Astrocyte of the hippocampus (primary cell): ENCODE measurements around the gene SPATA6L.
"Not testable (repeated sequence)": the region's sequence is repeated elsewhere in the genome, so short reads cannot be mapped to it uniquely, and the experiment has no call there.

Experiments
- DNase-seq: peaks from one replicate; pipeline ENCODE4 v3.0.0; 2011; ENCODE audit warnings: low read depth, low spot score

SPATA6L gene

DNA sequence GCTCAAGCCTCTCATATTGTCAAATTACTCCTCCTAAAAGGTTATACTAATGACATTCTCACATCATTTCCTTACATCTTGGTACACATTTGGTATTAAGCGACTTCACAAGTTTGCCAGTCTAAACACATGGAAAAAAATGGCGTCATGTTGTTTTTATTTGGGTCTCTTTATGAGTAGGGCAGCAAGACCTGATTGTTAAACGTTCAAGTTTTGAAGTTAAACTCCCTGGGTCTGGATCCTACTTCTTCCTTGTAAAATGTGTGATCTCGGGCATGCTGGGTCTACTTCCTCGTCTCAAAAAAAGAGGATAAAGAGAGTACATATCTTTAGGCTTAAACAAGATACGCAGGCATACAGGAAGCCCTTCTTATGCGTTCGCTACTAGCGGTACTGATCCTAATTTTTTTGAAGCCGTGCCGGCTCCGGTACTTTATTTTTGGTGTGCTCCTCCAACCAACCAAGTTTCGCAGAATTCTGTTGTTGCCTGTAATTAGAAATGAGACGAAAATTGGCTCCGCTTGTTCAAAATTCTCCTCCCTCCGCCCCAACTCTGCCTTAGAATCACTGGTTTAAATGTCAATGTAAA is 12.5 kb upstream of the SPATA6L start:
- peak; percentile 59 for DNase-seq

DNA sequence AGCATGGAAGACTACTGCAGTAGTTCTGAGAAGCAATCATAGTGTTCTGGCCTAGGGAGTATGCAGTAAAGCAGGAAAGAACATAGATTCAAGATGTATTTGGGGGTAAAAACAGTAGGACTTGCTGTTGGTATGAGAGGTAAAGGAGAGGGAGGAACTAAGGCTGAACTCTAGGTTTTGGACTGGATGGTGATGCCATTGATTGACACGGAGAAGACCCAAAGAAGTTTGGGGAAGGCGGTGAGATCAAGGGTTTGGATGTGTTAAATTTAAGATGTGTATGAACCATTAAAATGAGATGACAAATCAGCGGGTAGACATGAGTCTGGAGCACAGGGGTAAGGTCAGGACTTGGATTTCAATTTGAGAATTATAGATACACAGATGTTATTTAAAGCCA is 11.1 kb upstream of the SPATA6L start:
- no peak for DNase-seq

DNA sequence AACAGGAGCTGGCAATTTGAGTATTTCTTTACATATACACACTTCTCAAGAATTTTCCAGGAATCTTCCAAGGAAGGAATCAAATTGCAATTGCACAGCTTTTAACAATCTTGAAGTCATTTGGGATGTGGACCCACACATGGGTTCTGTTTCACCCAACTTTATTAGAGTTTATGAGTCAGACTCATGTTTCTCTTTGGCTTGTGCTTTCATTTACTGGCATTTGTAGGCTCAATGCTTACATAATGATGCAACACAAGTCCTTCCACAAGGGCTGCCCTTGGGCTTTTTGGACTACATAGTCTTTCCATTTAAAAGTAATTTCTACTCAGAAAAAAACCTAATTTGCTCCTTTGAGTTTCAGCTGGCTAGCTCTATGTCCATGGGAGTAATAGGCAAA is 8.5 kb upstream of the SPATA6L start:
- peak; percentile 54 for DNase-seq

DNA sequence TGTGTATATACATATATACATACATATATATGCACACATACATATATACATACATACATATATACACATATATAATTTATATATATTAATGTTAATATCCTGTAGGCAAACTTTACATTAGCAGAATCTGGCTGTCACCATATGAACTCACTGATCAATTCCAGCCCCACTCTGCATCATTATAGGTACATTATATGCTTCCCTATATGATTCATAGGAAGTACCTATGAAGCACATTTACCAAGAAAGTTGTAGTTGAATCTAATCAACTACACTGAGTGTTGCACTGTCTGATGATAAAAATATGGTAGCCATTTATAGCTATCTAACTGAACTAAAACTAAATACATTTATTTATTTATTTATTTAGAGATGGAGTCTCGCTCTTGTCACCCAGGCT is 5.5 kb upstream of the SPATA6L start:
- DNase-seq: no peak

DNA sequence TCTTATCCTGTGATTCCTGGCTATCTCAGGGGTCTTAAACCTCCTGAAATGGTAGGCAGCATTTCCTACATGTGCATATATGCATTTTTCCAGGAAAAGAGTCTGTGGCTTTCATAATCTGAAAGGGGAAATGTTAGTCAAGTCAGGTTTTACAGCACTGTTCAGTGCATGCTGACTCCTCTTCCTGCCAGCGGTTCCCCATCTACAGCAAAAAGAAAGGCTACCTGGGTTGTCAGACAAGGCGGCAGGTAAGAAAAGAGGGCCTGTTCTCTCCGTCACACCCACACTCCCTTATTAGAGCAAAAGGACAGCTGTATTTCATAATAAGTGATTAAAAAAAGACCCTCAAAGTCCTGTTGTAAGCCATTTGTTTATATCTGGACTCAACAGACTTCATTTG is 4.3 kb upstream of the SPATA6L start:
- no peak for DNase-seq

DNA sequence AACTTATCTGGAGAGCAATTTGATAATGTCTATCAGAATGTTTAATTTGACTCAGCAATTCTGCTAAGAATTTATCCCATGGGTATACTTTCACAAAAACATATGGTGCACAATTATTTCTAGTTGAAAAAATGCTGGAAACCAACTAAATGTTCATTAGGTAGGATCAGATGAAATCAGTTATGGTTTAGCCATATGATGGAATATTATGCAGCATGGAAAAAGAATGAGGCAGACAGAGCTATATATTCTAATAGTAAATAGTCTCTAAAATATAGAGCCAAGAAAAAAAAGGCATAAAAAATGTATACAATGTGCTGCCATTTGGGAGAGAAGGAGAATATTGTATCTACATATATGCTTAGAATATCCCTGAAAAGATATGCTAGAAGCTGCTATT is 3.6 kb upstream of the SPATA6L start:
- no peak for DNase-seq

DNA sequence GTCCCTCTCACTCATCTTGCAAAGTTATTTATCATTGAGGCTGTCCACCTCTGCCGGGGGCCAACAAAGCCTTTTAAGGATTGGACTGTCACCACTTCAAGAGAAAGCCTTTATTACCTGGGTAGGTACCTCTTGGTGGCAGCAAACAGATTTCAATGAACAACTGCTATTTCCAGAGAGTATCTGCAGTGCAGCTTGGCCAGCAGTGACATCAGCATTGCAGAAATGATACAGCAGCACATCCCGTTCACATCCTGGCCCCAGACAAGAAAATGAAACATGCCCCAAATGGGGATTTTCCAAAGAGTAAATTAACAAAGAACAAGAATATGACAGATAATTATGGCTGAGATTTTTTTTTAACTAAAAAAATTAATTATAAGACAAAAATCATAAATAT is 2.3 kb upstream of the SPATA6L start:
- DNase-seq: no peak

DNA sequence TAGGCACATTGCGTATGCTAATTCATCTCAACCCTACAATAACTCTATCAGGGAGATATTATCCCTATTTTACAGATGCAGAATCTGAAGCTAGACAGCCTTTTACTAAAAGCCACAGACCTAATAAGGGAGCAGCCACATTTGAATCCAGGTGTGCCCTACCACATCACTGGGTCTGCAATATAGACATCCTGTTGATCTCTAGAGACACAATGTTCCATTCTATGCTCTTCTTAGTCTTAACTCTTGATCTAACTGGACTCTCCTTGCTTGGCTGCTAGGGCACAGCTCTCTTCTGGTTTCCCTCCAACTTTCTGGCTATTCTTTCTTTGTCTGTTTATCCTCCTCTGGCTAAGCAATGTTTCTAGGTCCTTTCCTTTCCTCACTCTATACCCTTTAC is 1.4 kb upstream of the SPATA6L start:
- no peak for DNase-seq

DNA sequence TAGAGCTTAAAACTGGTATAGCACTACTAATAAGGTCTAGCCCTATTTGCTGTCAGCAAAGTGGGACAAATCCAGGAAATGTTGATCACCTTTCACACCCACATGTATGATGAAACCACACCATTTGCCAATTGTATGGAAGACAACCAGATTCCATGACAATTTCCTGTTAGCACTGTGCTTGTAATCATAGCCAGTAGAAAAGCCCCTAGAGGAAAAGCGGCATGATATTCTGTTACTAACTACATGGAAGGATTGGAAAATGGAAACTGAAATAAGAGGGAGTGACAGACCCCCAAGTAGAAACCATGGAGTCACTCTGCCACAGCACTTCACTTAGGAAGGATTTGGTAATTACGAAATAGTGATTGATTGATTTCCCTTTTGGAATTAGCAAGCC is 923 bp downstream of the SPATA6L start:
- DNase-seq: no peak

DNA sequence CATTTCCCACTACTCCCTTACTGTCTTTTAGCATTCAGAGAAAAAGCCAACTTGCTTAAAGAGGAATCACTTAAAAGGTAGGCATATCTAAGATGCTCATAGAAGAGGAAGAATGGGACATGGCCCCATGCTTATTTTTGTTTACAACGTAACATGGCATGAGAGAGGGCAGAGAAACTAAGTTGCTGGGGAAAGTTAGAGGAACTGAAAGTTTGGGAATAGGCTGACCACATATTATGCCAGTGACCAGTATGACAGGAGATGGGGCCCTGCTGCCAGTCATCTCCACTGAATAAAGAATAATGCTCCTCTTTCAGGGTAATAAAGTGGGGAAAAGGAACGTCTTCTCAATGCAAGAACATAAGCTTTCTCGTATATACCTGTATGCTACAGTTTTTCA is 2.3 kb downstream of the SPATA6L start:
- DNase-seq: no peak

DNA sequence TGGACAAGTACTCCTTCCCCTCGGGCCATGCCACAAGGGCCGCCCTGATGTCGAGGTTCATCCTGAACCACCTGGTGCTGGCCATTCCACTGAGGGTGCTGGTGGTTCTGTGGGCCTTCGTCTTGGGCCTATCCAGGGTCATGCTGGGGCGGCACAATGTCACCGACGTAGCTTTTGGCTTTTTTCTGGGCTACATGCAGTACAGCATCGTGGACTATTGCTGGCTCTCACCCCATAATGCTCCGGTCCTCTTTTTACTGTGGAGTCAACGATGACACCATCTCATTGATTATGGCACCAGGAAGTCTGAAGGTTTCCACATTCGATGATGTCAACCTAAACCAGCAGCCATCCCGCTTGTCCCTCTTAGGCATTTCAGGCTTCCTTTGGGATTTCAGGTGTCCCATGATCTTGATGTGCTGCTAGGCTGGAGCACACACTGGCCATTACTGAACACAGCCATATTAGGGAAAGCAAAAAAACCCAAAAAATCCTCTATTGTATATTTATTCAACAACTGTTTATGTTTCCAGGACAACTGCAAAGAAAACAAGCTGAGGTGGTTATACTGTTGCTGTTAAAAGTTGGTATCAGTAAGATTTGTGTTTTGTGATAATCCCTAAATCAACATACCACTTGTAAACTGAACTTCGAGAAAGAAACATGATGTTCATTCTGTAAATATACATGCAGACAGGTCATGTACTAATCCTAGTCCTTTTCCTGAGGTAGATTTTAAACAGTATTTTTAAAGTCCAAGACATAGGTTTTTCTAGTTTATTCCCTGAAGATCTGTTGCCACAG is 3.1 kb downstream of the SPATA6L start:
- DNase-seq: peak; percentile 16

DNA sequence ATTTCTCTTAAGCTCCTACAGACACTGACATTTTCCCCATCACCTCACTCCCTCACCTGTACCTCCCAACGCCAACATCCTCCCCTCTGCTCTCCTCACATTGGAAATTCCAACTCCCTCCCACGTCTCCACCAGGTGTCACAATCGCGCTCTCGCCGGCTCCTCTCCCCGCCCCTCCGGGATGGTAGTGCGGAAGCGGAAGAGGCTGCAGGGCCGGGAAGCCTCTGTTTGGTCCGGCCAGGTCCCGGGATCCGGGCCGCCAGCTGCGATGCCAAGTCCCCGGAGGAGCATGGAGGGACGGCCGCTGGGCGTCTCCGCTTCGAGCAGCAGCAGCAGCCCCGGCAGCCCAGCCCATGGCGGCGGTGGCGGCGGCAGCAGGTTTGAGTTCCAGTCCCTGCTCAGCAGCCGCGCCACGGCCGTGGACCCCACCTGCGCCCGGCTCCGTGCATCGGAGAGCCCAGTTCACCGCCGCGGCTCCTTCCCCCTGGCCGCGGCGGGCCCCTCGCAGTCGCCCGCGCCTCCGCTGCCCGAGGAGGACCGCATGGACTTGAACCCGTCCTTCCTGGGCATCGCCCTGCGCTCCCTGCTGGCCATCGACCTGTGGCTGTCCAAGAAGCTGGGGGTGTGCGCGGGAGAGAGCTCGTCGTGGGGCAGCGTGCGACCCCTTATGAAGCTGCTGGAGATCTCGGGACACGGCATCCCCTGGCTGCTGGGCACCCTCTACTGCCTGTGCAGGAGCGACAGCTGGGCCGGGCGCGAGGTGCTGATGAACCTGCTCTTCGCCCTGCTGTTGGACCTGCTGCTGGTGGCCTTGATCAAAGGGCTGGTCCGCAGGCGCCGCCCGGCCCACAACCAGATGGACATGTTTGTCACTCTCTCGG is 3.9 kb downstream of the SPATA6L start, which contains the start of gene PLPP6:
PLPP6 (plus strand) TSS at position 187 of the 881 bp plus-strand sequence; CDS start at position 269, 82 bp downstream.
- peak; percentile 92 for DNase-seq

DNA sequence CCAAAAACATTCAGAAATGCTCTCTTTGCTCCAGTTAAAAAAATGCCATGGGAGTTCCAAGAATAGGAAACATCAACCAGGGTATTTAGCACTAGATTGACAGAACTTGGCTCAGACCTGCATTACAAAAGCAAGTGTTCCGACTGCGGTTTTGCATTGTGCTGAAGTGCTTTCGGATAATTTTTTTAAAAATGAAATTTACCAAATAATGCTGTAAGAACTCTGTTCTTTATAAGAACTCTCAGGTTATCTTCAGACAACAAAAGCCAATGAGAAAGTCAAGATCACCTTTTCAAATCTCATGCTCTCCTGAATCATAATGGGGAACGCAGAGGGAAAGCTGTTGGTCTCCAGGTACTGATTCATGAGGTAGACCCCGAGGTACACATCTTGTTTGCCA is 4.7 kb downstream of the SPATA6L start:
- peak; percentile 73 for DNase-seq

DNA sequence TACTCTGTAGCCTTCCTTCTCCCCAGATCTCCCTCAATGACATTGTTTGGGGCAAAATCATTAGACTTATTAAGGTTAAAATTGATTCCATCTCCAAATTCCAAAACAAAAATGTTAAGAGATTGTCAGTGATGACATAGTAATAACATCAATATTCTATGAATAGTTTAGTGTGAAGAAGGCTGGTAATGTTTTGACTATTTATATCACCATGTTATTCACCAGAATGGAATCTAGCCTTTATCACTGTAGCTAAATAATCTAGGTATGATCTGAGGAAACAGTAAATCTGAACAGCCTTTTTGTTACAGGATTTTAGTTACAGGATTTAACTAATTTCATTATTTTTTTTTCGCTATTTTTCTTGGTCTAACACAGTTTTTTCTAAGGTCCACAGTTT is 5.1 kb downstream of the SPATA6L start:
- peak; percentile 30 for DNase-seq

DNA sequence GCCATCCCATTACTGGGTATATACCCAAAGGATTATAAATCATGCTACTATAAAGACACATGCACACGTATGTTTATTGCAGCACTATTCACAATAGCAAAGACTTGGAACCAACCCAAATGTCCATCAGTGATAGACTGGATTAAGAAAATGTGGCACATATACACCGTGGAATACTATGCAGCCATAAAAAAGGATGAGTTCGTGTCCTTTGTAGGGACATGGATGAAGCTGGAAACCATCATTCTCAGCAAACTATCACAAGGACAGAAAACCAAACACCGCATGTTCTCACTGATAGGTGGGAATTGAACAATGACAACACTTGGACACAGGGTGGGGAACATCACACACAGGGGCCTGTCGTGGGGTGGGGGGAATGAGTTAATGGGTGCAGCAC is 5.6 kb downstream of the SPATA6L start:
- not testable (repeated sequence) for DNase-seq

DNA sequence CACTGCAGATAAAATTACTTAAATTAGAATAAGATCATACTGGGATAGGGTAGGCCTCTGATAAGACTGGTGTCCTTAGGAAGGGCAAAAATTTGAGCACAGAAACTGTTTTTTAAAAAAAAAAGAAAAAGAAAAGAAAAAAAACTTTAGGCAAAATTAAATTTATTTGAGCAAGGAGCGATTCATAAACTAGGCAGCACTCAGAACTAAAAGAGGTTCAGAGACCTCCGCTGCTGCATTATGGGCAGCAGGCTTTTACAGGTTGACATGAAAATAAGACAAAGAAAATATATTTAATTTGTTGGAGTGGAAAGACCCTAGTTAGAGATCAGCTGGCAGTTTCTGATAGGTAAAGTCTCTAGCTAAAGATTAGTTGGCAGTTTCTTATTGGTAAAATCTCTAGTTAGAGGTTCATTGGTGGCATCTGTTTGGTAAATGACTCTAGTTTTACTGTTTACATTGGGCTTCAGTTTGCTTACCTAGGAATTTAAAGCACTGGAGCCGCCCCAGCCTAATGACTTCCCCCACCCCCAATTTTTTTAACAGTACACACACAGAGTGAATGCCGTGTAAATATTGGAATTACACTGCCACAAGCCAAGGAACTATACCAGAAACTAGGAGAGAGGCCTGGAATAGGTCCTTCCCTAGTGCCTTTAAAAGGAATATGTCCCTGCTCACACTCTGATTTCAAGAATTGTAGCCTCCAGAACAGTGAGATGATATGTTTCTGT is 8.7 kb downstream of the SPATA6L start:
- no peak for DNase-seq

DNA sequence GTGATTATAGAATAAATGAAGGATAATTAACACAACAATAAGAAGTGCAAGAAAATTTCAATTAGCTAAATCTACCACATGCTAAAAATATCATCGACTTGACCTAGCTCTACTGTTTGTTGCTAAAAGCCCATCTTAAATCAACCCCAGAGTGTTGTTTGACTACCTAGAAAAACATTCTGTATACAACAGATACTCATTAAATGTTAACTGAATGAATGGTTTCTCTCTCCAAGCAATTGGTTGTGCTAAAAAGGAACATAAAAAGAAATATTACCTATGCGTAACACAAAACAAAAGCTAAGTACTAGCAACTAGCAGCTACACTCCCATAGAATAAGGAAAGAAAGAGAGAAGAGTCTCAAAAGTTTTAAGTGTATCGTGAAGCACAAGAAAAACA is 9.7 kb downstream of the SPATA6L start:
- DNase-seq: no peak

DNA sequence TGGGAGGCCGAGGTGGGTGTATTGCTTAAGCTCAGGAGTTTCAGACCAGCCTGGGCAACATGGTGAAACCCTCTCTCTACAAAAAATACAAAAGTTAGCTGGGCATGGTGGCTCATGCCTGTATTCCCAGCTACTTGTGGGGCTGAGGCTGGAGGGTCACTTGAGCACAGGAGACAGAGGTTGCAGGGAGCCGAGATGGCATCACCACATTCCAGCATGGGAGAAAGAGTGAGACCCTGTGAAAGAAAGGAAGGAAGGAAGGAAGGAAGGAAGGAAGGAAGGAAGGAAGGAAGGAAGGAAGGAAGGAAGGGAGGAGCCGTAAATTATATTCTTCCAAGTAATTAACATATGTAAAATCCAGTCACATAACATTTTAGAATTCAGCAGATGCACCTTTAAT is 10.1 kb downstream of the SPATA6L start:
- not testable (repeated sequence) for DNase-seq

DNA sequence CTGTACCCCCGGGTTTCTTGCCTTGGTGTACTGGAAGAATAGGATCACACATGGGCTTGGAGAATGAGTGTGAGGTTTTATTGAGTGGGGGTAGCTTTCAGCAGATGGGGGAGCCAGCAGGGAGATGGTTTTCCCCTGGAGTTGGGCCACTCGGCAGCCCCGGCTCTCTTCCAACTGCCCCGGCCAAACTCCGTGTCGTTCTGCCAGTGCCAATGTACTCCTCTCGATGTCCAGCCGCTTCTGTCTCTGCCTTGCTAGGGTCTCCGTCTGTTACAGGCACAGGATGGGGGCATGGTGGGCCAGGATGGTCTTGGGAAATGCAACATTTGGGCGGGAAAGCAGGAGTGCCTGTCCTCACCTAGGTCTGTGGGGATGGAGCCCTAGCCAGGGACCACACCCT is 11.7 kb downstream of the SPATA6L start:
- no peak for DNase-seq

DNA sequence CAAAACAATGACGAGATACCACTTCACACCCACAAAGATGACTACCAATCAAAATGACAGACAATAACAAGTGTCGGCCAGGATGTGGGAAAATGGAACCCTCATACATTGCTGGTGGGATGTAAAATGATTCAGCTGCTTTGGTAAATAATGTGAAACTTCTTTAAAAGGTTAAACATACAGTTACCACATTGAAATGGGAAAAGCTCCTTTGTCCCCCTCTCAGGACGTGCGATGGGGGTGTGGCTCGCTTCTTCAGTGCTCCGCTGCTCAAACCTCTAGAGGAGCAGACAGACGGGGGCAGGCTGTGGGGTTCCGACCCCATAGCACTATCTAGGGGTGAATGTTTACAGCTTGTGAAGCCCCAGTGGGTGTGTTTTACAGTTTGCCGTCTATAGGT is 12.2 kb downstream of the SPATA6L start:
- DNase-seq: no peak

DNA sequence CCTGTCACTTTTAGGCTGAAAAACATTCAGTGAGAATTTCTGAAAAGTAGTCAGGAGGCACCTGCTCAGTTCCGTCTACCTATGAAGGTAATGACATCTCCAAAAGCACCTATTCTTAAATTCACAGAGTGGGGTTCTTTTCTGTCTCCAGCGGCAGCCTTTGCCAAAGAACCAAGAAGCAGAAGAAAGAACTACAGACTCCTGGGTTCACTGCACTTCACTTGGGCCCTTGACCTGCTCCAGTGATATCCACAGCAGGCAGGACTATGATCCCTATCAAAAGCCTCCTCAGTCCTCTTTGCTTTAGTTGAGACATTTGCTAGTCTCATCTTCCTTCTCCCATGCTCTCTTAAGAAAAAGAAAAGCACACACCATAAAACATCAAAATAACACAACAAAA is 23.9 kb downstream of the SPATA6L start:
- no peak for DNase-seq

DNA sequence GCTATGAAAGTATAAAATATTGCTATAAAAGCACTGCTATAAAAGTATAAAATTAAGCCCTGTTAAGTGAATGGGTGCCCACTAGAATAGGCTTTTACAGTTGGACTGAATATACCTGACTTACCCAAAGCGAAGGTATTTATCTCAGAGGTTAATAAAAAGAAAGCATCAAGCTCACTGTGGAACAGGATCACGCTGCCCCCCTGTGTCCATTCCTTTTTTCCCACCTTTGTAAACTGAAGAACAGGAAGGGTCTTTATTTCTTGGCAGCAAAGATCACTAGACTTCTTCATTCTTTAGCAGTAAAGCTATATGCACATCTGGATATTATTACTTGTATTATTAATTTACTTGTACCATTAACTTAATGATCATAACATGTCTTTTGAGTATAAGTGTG is 26.3 kb downstream of the SPATA6L start:
- DNase-seq: peak; percentile 60
